NCI-H2081 treated with DMSO at 0.1 percent for 48 hours (cell line): ENCODE data around the gene CCN6.
"Not testable (repeated sequence)": the region's sequence is repeated elsewhere in the genome, so short reads cannot be mapped to it uniquely, and the experiment has no call there.

ENCODE experiments used
- DNase-seq: peaks from one replicate; lab custom pipeline; 2025; lab: John Stamatoyannopoulos, UW

Gene CCN6

GRCh38 chr6:112051251-112051740, 2.6 kb upstream of the CCN6 start:
- DNase-seq, result not testable (repeated sequence)

GRCh38 chr6:112054555-112055190, 769 bp downstream of the CCN6 start:
- no peak for DNase-seq

- no peak for DNase-seq
Measured at GRCh38 chr6:112058243-112059032, 4.5 kb downstream of the CCN6 start.

- no peak for DNase-seq
Measured at GRCh38 chr6:112061605-112062004, 7.7 kb downstream of the CCN6 start.

GRCh38 chr6:112062966-112063365, 9.1 kb downstream of the CCN6 start:
- no peak for DNase-seq

- DNase-seq, result no peak
Measured at GRCh38 chr6:112065426-112065986, 11.6 kb downstream of the CCN6 start.

- no peak for DNase-seq
Measured at GRCh38 chr6:112066606-112067005, 12.7 kb downstream of the CCN6 start.

GRCh38 chr6:112081569-112081968, 27.7 kb downstream of the CCN6 start:
- DNase-seq, result no peak

- DNase-seq, result no peak
Measured at GRCh38 chr6:112085286-112086065, 31.6 kb downstream of the CCN6 start.

- no peak for DNase-seq
Measured at GRCh38 chr6:112086744-112087135, 32.8 kb downstream of the CCN6 start.

GRCh38 chr6:112087136-112087911, 33.4 kb downstream of the CCN6 start, which contains the start of the genes FAM229B and TUBE1:
Gene FAM229B (plus strand): TSS chr6:112087591. CDS start chr6:112099284, 11,693 bp downstream.
Gene TUBE1 (minus strand): TSS chr6:112087482. CDS start chr6:112087434, 48 bp downstream.
- DNase-seq, result peak; percentile 68

- no peak for DNase-seq
Measured at GRCh38 chr6:112087916-112088315, 34.0 kb downstream of the CCN6 start.

GRCh38 chr6:112096901-112097300, 43.0 kb downstream of the CCN6 start:
- DNase-seq, result no peak

- no peak for DNase-seq
Measured at GRCh38 chr6:112100561-112100960, 46.7 kb downstream of the CCN6 start.

- not testable (repeated sequence) for DNase-seq
Measured at GRCh38 chr6:112106026-112106425, 52.1 kb downstream of the CCN6 start.

GRCh38 chr6:112106562-112106961, 52.7 kb downstream of the CCN6 start:
- DNase-seq, result no peak

- DNase-seq, result no peak
Measured at GRCh38 chr6:112109262-112109661, 55.4 kb downstream of the CCN6 start.

- no peak for DNase-seq
Measured at GRCh38 chr6:112113431-112113830, 59.5 kb downstream of the CCN6 start.

- no peak for DNase-seq
Measured at GRCh38 chr6:112113918-112114317, 60.0 kb downstream of the CCN6 start.

- no peak for DNase-seq
Measured at GRCh38 chr6:112114577-112115223, 60.8 kb downstream of the CCN6 start.

GRCh38 chr6:112116221-112116620, 62.3 kb downstream of the CCN6 start:
- DNase-seq, result no peak
